Measurements from ENCODE around the gene ZFAND6.

The ZFAND6 gene

DNA sequence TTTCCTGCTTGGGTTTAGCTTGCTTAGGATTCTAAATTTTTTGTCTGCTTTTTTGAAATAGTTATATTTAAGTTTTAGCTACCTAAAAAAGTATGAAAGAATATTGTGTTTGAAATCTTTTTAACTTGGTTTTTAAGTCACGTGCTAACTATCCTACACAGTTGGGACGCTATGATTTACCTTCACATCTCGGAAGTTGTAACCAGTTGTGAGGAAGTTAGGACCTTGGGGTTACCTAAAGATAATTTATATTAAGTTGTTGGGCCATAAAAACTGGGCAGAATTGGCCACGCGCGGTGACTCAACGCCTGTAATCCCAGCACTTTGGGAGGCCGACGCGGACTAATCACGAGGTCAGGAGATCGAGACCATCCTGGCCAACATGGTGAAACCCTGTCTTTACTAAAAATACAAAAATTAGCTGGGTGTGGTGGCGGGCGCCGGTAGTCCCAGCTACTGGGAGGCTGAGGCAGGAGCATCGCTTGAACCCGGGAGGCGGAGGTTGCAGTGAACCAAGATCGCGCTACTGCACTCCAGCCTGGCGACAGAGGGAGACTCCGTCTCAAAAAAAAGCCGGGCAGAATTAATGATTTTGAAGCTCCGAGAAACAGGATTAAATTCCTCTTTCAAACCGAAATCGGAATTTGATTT lies 1.0 kb downstream of the ZFAND6 start:
- in situ Hi-C loops (cut with HindIII; ENCODE audit: low pct_unique_long_range_greater_than_20kb, low sequenced_read_pairs) = no loop called here
- no peak for TF ChIP-seq JUND (IDR thresholded peaks at IDR 0.05; ENCODE audit: low read depth)
- DNase-seq (ENCODE audit: low read depth in 1 of 2, low spot score in 1 of 2) = peak in 1 of 2 experiments; percentile 43

DNA sequence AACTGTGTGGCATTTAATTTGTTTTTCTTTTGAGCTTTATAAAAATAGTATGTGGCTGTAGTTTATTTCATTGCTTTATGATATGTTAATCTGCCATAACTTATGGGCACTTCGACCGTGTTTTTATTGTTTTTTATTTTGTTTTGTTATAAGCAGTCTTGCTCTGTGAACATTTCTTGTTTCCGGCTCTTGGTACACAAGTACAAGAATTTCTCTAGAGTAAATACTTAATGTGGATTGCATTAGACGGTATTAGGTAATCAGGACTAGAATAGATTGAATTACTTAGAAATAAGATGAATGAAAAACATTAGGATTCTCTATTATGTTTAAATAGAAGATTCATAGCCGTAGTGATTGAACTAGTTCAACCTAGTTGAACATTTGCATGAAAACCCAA lies 2.1 kb downstream of the ZFAND6 start:
- no peak for TF ChIP-seq JUND (IDR thresholded peaks at IDR 0.05; ENCODE audit: low read depth)
- in situ Hi-C loops (cut with HindIII; ENCODE audit: low pct_unique_long_range_greater_than_20kb, low sequenced_read_pairs) = no loop called here
- DNase-seq (ENCODE audit: low read depth in 1 of 2, low spot score in 1 of 2) = no peak

DNA sequence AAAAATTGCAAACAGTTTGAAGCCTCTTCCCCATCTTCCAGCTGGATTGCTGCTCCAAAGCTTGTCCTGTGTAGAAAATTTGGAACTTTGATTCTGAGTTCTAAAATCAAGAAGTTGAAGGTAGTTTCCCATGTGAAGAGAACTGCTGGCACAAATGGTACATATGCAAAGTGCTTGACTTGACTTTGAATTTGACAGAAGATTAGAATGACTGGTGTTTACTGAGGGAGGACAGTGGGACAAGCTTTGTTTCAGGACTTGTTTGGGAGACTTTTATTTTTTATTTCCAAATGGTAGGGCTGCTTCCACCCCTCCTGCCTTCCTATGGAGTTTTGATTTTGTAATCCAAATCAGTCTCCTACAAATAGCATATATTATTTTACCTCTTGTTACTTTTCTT lies 7.4 kb downstream of the ZFAND6 start:
- TF ChIP-seq JUND (IDR thresholded peaks at IDR 0.05; ENCODE audit: low read depth) = no peak
- no peak for DNase-seq (ENCODE audit: low read depth in 1 of 2, low spot score in 1 of 2)
- in situ Hi-C loops (cut with HindIII; ENCODE audit: low pct_unique_long_range_greater_than_20kb, low sequenced_read_pairs) = no loop called here

DNA sequence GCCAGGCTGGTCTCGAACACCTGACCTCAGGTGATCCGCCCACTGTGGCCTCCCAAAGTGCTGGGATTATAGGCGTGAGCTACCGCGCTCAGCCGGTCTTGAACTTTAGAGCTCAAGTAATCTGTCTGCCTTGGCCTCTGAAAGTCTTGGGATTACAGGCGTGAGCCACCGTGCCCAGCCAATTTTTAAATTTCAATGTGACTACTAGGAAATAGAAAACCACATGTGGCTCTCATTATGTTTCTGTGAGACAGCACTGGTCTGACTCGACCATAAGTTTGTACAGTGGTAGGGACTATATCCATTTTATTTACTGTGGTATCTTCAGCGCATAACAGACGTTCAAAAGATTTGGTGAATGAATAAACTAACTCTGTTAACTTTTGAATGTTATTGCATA lies 9.1 kb downstream of the ZFAND6 start:
- no peak for TF ChIP-seq JUND (IDR thresholded peaks at IDR 0.05; ENCODE audit: low read depth)
- DNase-seq (ENCODE audit: low read depth in 1 of 2, low spot score in 1 of 2) = no peak
- in situ Hi-C loops (cut with HindIII; ENCODE audit: low pct_unique_long_range_greater_than_20kb, low sequenced_read_pairs) = no loop called here

GRCh38 chr15:80070840-80071239 lies 11.4 kb downstream of the ZFAND6 start:
- in situ Hi-C loops (cut with HindIII; ENCODE audit: low pct_unique_long_range_greater_than_20kb, low sequenced_read_pairs) = no loop called here
- no peak for TF ChIP-seq JUND (IDR thresholded peaks at IDR 0.05; ENCODE audit: low read depth)
- no peak for DNase-seq (ENCODE audit: low read depth in 1 of 2, low spot score in 1 of 2)

DNA sequence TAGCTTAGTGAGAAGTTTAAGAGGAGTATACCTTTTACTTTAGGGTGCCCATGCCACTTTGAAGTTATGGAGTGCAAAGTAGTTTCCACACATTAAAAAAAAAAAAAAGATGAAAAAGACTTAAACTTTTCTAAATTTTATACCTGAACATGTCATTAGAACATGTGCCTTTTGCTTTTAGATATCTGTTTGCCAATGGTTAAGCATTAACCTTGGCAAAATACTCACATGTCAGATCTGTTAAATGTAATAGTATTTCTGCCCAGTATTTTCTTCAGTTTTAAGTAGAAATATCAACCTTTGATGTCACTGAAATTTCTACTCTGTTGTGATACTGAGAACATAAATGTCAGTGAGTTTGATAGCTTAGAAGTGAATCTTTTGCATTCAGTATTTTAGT lies 12.2 kb downstream of the ZFAND6 start:
- no peak for DNase-seq (ENCODE audit: low read depth in 1 of 2, low spot score in 1 of 2)
- in situ Hi-C loops (cut with HindIII; ENCODE audit: low pct_unique_long_range_greater_than_20kb, low sequenced_read_pairs) = no loop called here
- TF ChIP-seq JUND (IDR thresholded peaks at IDR 0.05; ENCODE audit: low read depth) = no peak

DNA sequence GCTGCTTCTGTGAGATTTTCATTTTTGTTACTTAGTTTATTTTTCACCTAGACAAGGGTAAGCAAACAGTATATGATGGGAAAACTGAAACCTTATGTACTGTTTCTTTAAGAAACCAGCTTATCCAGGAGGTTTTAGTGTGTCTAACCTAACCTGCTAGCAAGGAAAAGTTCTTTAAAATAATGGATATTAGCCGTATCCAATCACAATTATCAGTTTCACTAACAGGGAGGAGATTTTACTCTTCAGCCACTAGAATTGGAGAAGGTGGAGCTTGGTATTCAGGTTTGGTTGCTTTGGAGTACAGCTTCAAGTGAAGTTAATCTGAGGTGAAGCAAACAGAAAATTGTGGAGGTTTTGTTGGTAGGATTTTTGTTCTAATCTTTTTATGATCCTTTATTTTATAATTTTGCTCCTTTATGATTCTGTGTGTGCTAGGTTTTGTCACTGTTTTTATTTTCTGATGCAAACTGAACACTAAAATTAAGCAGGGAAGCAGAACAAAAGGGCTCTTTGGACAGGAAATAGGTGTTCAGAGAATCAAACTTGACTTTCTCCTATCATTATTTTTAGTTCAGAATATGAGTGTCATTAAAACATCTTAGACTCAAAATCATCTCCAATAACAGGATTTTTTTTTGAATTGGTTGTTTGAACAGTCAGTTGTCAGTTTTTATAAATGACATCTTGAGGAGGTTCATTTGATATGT lies 13.0 kb downstream of the ZFAND6 start:
- no peak for TF ChIP-seq JUND (IDR thresholded peaks at IDR 0.05; ENCODE audit: low read depth)
- in situ Hi-C loops (cut with HindIII; ENCODE audit: low pct_unique_long_range_greater_than_20kb, low sequenced_read_pairs) = no loop called here
- peak; percentile 13 to 96 for DNase-seq (ENCODE audit: low read depth in 1 of 2, low spot score in 1 of 2)

- TF ChIP-seq JUND (IDR thresholded peaks at IDR 0.05; ENCODE audit: low read depth) = no peak
- no peak for DNase-seq (ENCODE audit: low read depth in 1 of 2, low spot score in 1 of 2)
- in situ Hi-C loops (cut with HindIII; ENCODE audit: low pct_unique_long_range_greater_than_20kb, low sequenced_read_pairs) = no loop called here
Measured at GRCh38 chr15:80073197-80073596, 13.7 kb downstream of the ZFAND6 start.

DNA sequence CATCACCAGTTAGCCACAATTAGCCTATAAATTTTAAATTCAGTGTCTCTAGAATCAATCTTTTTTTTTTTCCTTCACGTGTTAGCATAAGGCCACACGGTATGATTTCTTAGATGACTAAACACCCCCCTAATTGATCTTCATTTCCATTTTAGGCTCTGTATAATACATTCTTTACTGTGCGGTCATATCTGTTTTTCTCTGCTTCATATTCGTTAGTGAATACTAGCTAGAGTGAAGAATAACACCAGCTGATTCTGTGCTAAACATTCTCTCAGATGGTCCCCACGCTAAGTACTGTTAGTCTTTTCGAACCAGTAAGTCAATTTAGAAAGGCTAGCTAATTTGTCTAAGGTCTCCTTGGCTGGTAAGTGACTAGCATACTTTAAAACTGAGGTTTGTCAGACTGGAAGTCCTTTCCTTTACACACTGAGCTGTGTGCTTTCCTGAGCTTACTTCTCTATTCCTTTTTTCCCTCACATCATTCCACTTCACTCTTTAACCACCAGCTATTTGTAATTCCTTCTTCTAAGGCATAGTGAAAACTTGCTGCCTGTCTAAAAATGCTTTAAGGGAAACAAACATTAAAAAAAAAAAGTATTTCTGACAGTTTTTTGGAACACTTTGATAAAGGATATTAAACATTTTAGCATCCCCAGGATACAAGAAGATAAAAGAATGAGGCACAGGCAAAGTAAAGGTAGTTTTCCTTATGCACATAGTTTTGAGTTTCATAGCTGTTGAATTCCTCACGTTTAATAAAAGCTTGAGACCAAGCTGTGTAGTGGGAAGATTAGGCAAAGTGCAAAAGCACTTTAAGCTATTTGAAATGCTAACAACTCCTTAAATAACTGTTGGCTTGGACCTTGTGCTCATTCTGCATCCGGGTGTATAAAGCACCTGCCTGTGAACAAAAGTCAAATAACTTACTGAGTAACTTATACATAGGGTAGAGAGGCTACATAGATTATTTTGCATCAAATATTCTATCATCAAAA lies 17.1 kb downstream of the ZFAND6 start:
- TF ChIP-seq JUND (IDR thresholded peaks at IDR 0.05; ENCODE audit: low read depth) = no peak
- in situ Hi-C loops (cut with HindIII; ENCODE audit: low pct_unique_long_range_greater_than_20kb, low sequenced_read_pairs) = no loop called here
- DNase-seq (ENCODE audit: low read depth in 1 of 2, low spot score in 1 of 2) = no peak

DNA sequence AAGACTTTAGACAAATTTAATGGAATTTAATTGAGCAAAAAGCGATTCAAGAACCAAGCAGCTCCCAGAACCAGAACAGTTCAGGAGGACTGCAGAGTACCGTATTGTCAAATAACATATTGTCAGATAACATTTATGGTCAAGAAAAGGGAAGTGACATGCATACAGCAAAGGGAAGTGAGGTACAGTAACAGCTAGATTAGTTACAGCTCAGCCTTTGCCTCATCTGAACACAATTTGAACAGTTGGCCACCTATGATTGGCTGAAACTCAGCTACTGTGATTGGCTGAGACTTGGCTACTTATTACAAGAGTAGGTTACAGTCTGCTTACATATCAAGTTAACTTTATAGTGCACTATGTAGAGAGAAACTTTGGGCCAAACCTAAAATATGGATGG lies 21.9 kb downstream of the ZFAND6 start:
- no peak for TF ChIP-seq JUND (IDR thresholded peaks at IDR 0.05; ENCODE audit: low read depth)
- in situ Hi-C loops (cut with HindIII; ENCODE audit: low pct_unique_long_range_greater_than_20kb, low sequenced_read_pairs) = no loop called here
- DNase-seq (ENCODE audit: low read depth in 1 of 2, low spot score in 1 of 2) = no peak

- no peak for DNase-seq (ENCODE audit: low read depth in 1 of 2, low spot score in 1 of 2)
- TF ChIP-seq JUND (IDR thresholded peaks at IDR 0.05; ENCODE audit: low read depth) = no peak
Measured at GRCh38 chr15:80087104-80087503, 27.6 kb downstream of the ZFAND6 start.

GRCh38 chr15:80090041-80090440 lies 30.6 kb downstream of the ZFAND6 start:
- TF ChIP-seq JUND (IDR thresholded peaks at IDR 0.05; ENCODE audit: low read depth) = no peak
- DNase-seq (ENCODE audit: low read depth in 1 of 2, low spot score in 1 of 2) = no peak
- in situ Hi-C loops (cut with HindIII; ENCODE audit: low pct_unique_long_range_greater_than_20kb, low sequenced_read_pairs) = no loop called here

More at GRCh38 chr15:80087104-80087503, 27.6 kb downstream of the ZFAND6 start:
- in situ Hi-C loops (cut with HindIII; ENCODE audit: low pct_unique_long_range_greater_than_20kb, low sequenced_read_pairs) = no loop called here
